ENCODE results near the gene NHS. TPM values are rescaled to one million over a fixed set of nuclear protein-coding genes. Genes with fewer than 3 reads are reported as not detected.

Gene NHS
- total RNA-seq, 1 donor from 2014 or later: 8.6 TPM

GRCh38 chrX:17471861-17472260 is 96.9 kb downstream of the NHS start:
- no peak for TF ChIP-seq CTCF (IDR thresholded peaks at IDR 0.05; ENCODE audit: insufficient read depth, low read length, poor library complexity, severe bottlenecking)
- Histone ChIP-seq H3K4me3 (ENCODE audit: low read depth, low read length) (no peak overlapping the region), H3K36me3 (ENCODE audit: control insufficient read depth, insufficient read depth, low read length) (no peaks in the 10 kb centered on the region), H3K27me3 (ENCODE audit: control insufficient read depth, insufficient read depth, low read length) (no peaks in the 10 kb centered on the region)
- DNase-seq (ENCODE audit: low read depth): no peak

GRCh38 chrX:17472424-17472823 is 97.4 kb downstream of the NHS start:
- no peak overlapping the region for H3K4me3 ChIP-seq (ENCODE audit: low read depth, low read length)
- H3K36me3 ChIP-seq (ENCODE audit: control insufficient read depth, insufficient read depth, low read length): no peaks in the 10 kb centered on the region
- no peak for DNase-seq (ENCODE audit: low read depth)
- no peak for TF ChIP-seq CTCF (IDR thresholded peaks at IDR 0.05; ENCODE audit: insufficient read depth, low read length, poor library complexity, severe bottlenecking)
- no peaks in the 10 kb centered on the region for H3K27me3 ChIP-seq (ENCODE audit: control insufficient read depth, insufficient read depth, low read length)

- no peak for DNase-seq (ENCODE audit: low read depth)
- no peaks in the 10 kb centered on the region for H3K27me3 ChIP-seq (ENCODE audit: control insufficient read depth, insufficient read depth, low read length)
- TF ChIP-seq CTCF (IDR thresholded peaks at IDR 0.05; ENCODE audit: insufficient read depth, low read length, poor library complexity, severe bottlenecking): no peak
Observed at GRCh38 chrX:17473021-17473420, 98.0 kb downstream of the NHS start.

GRCh38 chrX:17474892-17475291 is 99.9 kb downstream of the NHS start:
- DNase-seq (ENCODE audit: low read depth): no peak
- TF ChIP-seq CTCF (IDR thresholded peaks at IDR 0.05; ENCODE audit: insufficient read depth, low read length, poor library complexity, severe bottlenecking): no peak
- Histone ChIP-seq H3K27me3 (ENCODE audit: control insufficient read depth, insufficient read depth, low read length) (no peaks in the 10 kb centered on the region), H3K36me3 (ENCODE audit: control insufficient read depth, insufficient read depth, low read length) (no peaks in the 10 kb centered on the region), H3K4me3 (ENCODE audit: low read depth, low read length) (no peak overlapping the region)

More at GRCh38 chrX:17473021-17473420, 98.0 kb downstream of the NHS start:
- Histone ChIP-seq H3K36me3 (ENCODE audit: control insufficient read depth, insufficient read depth, low read length) (no peaks in the 10 kb centered on the region), H3K4me3 (ENCODE audit: low read depth, low read length) (no peak overlapping the region)

- no peaks in the 10 kb centered on the region for H3K36me3 ChIP-seq (ENCODE audit: control insufficient read depth, insufficient read depth, low read length)
- no peak for DNase-seq (ENCODE audit: low read depth)
- no peaks in the 10 kb centered on the region for H3K27me3 ChIP-seq (ENCODE audit: control insufficient read depth, insufficient read depth, low read length)
- no peak overlapping the region for H3K4me3 ChIP-seq (ENCODE audit: low read depth, low read length)
- TF ChIP-seq CTCF (IDR thresholded peaks at IDR 0.05; ENCODE audit: insufficient read depth, low read length, poor library complexity, severe bottlenecking): no peak
Observed at GRCh38 chrX:17475449-17476217, 100.6 kb downstream of the NHS start.

- Histone ChIP-seq H3K27me3 (ENCODE audit: control insufficient read depth, insufficient read depth, low read length) (no peaks in the 10 kb centered on the region), H3K36me3 (ENCODE audit: control insufficient read depth, insufficient read depth, low read length) (no peaks in the 10 kb centered on the region), H3K4me3 (ENCODE audit: low read depth, low read length) (no peak overlapping the region)
- no peak for DNase-seq (ENCODE audit: low read depth)
- TF ChIP-seq CTCF (IDR thresholded peaks at IDR 0.05; ENCODE audit: insufficient read depth, low read length, poor library complexity, severe bottlenecking): no peak
Observed at GRCh38 chrX:17476411-17476810, 101.4 kb downstream of the NHS start.

Data from kidney epithelial cell (primary cell).